Left lobe of liver (tissue), 2 donors: ENCODE results near the gene CEP78. TPM values are rescaled to one million over a fixed set of nuclear protein-coding genes. Genes with fewer than 3 reads are reported as not detected.
A peak's percentile ranks its signal among the peaks of the same experiment; 100 is the strongest.
"Not testable (repeated sequence)": the region's sequence is repeated elsewhere in the genome, so short reads cannot be mapped to it uniquely, and the experiment has no call there.

Experiments used
- ATAC-seq: fragments of 200-7000 bp; cut with Tn5 transposase; one replicate; pipeline ENCODE4 v1.9.1; 2020; ENCODE audit warnings: mild to moderate bottlenecking, moderate library complexity
- DNase-seq: peaks from one replicate; pipeline ENCODE4 v3.0.0-alpha.2; 2020; ENCODE audit warnings: low spot score
- total RNA-seq: library from RNA; stranded (reverse); gene quantifications from one replicate; pipeline ENCODE4 v1.2.1, GENCODE V29; 2021
- donor health status: DM: no; HTN: no; CAD: no; lungs with moderate emphysema.
- donor health status: DM: no; HTN: yes; CAD: no.

The CEP78 gene
- total RNA-seq, 1 donor from 2014 or later = 10.8 TPM

GRCh38 chr9:78284181-78284580, 48.3 kb downstream of the CEP78 start:
- ATAC-seq, DNase-seq: not testable (repeated sequence)

- DNase-seq (no peak), ATAC-seq (peak; percentile 37)
These were observed 50.2 kb downstream of the CEP78 start for GRCh38 chr9:78286125-78286524.

GRCh38 chr9:78286946-78287388, 51.1 kb downstream of the CEP78 start:
- peak; percentile 88 for ATAC-seq
- DNase-seq = peak; percentile 90

GRCh38 chr9:78288214-78288892, 52.5 kb downstream of the CEP78 start:
- peak; percentile 9 for ATAC-seq

GRCh38 chr9:78289474-78289873, 53.6 kb downstream of the CEP78 start:
- DNase-seq = no peak
- ATAC-seq = no peak

More at GRCh38 chr9:78288214-78288892, 52.5 kb downstream of the CEP78 start:
- DNase-seq = no peak

- no peak for DNase-seq
These were observed 55.5 kb downstream of the CEP78 start for GRCh38 chr9:78291240-78291925.

GRCh38 chr9:78292026-78292425, 56.2 kb downstream of the CEP78 start:
- DNase-seq (no peak), ATAC-seq (no peak)

More at GRCh38 chr9:78291240-78291925, 55.5 kb downstream of the CEP78 start:
- no peak for ATAC-seq

- no peak for ATAC-seq
These were observed 57.0 kb downstream of the CEP78 start for GRCh38 chr9:78292716-78293497.

GRCh38 chr9:78294290-78295176, 58.7 kb downstream of the CEP78 start:
- DNase-seq (no peak), ATAC-seq (no peak)

More at GRCh38 chr9:78292716-78293497, 57.0 kb downstream of the CEP78 start:
- DNase-seq = no peak

- peak; percentile 24 for DNase-seq
These were observed 59.3 kb downstream of the CEP78 start for GRCh38 chr9:78295177-78295575.

GRCh38 chr9:78295731-78296130, 59.9 kb downstream of the CEP78 start:
- peak; percentile 46 for DNase-seq

More at GRCh38 chr9:78295177-78295575, 59.3 kb downstream of the CEP78 start:
- ATAC-seq = no peak

GRCh38 chr9:78296201-78296892, 60.5 kb downstream of the CEP78 start:
- ATAC-seq (peak; percentile 42), DNase-seq (peak; percentile 79)

More at GRCh38 chr9:78295731-78296130, 59.9 kb downstream of the CEP78 start:
- peak; percentile 31 for ATAC-seq

GRCh38 chr9:78296893-78297671, 61.2 kb downstream of the CEP78 start, which contains the start of gene PSAT1:
TSS of gene PSAT1 (plus strand) at chr9:78297125. CDS start at chr9:78297211, 86 bp downstream.
- ATAC-seq (peak; percentile 85), DNase-seq (peak; percentile 97)

- ATAC-seq (no peak), DNase-seq (no peak)
These were observed 61.7 kb downstream of the CEP78 start for GRCh38 chr9:78297672-78297961.

GRCh38 chr9:78298046-78298765, 62.3 kb downstream of the CEP78 start:
- ATAC-seq (peak; percentile 4), DNase-seq (peak; percentile 45)

- ATAC-seq (no peak), DNase-seq (peak; percentile 51)
These were observed 64.3 kb downstream of the CEP78 start for GRCh38 chr9:78300209-78300608.

GRCh38 chr9:78301466-78301865, 65.6 kb downstream of the CEP78 start:
- ATAC-seq (no peak), DNase-seq (no peak)

GRCh38 chr9:78303377-78304062, 67.6 kb downstream of the CEP78 start:
- ATAC-seq (peak; percentile 74), DNase-seq (peak; percentile 79)
